ENCODE data around the gene DOC2A. TPM values are rescaled to one million over a fixed set of nuclear protein-coding genes. Genes with fewer than 3 reads are reported as not detected.
"Not testable (repeated sequence)": the region's sequence is repeated elsewhere in the genome, so short reads cannot be mapped to it uniquely, and the experiment has no call there.

DOC2A gene
- total RNA-seq, 1 donor from 2014 or later, result 0.38 TPM

DNA sequence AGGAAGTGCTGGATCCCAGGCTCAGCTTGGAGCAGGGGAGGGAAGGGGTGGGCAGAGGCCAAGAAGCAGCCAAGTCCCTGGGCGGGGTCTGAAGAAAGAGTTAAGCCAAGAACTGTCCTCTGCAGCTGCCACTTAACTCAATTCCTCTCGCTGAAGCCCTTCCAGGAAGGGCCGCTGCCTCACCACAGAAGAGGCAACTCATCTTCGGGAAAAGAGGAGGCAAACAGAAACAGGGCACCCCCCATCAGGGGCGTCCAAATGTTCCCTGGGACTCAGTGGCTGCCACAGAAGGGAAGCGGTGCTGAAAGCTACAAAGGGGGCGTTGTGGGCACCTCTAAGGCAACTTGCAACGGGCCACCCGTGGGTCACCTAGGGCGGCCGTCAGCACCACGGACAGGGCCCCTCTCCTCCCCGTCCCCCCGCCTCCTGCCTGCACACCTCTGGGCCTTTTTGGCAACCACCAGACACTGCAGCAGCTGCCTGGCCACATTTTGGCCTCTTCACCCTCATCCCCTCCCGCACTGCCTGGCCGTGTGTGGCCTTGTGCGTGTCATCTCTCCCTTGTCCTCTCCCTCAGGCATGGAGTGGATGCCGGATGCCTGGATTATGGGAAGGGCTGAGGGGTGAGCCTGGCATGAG lies 17.7 kb upstream of the DOC2A start:
- intact Hi-C loops (cut with DNase I), result no loop called here
- DNase-seq (ENCODE audit: low spot score), result no peak

DNA sequence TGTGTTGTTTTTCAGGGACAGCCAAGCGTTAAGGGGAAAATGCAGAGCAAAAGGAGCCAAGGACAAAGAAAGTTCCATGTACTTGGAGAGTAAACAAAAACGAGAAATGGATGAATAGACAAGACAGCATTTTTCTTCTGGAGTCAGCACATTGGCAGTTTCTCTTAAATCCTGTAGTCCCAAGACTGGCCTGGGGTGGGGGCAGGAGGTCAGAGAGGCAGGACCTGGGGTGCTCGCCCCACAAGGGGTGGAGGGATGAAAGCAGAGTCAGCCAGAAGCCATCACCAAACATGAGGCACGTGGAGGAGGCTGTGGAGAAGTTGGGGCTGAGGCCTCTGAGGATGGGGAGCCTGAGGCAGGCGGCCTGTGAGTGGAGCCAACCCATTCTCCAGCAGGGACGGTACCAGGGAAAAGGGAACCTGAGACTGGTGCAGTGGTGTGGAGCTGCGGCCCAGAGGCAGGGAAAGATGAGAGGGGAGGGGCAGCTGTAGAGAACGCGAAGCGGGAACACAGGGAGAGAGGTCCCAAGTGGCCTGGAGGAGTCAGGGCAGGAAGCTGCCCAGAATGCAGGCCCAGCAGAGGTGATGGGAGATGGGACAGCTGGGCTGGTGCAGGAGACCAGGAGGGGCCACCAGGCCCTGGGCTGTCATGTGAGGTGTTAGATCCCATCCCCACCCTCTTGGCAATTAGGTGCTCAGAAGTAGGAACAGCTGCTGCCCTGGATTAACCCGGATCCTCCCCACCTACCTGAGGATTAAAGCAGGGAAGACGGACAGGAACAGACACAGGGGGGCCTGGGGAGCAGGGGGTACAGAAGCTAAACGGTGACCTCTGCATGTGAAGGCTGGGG lies 17.0 kb upstream of the DOC2A start:
- intact Hi-C loops (cut with DNase I), result no loop called here
- DNase-seq (ENCODE audit: low spot score), result no peak

DNA sequence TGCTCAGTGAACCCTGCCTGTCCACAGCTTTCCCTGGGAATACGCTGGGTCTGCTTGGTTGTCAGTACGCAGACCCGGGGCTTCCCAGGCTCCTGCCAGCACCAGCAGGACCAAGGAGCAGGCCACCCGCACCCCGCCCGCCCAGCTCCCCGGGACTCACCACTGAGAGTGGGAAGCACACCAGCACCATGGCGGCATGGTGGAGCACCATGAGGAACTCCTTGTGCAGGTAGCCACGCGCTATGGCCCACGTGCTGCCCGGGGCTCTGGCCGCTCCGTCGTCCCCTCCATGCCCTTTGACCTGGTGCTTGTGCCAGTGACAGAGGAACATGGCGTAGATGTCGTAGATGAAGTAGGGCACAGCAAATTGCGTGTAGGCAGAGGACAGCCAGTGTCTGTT lies 15.6 kb upstream of the DOC2A start:
- intact Hi-C loops (cut with DNase I), result no loop called here
- DNase-seq (ENCODE audit: low spot score), result no peak

DNA sequence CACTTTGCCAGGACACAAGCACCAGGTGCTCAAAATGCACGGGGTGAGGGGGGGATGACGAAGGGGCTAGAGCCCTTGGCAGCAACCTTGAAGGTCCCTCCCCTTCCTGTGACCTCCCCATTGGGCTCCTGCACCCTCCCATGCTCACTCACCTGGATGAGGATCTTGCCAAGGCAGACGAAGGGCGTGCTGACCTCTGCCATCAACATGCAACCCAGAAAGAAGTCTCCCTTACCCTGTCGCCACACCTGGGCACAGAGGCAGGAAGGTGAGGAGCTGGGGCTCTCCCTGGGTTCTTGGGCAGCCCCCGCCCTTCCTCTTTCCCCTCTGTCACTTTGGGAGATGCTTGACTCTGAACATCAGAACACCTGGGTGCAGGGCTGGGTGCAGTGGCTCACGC lies 14.7 kb upstream of the DOC2A start:
- intact Hi-C loops (cut with DNase I), result no loop called here
- no peak for DNase-seq (ENCODE audit: low spot score)

DNA sequence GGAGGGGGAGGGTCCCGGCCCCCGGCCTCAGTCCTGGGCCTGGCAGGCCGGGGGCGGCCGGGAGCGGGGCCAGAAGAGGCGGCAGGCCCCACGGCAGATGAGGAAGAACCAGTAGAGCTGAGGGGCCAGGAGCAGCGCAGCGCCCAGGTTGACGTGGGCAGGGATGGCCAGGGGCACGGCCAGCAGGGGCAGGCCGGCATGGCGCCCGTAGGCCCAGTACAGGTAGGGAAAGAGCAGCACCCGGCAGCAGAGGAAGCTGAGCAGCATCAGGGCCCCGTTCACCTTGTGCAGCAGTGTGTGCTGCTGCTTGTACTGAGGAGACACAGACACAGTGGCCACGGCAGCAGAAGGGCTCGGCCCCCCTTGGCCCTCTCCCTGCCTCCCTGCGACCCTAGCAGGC lies 14.3 kb upstream of the DOC2A start:
- intact Hi-C loops (cut with DNase I), result no loop called here
- DNase-seq (ENCODE audit: low spot score), result no peak

DNA sequence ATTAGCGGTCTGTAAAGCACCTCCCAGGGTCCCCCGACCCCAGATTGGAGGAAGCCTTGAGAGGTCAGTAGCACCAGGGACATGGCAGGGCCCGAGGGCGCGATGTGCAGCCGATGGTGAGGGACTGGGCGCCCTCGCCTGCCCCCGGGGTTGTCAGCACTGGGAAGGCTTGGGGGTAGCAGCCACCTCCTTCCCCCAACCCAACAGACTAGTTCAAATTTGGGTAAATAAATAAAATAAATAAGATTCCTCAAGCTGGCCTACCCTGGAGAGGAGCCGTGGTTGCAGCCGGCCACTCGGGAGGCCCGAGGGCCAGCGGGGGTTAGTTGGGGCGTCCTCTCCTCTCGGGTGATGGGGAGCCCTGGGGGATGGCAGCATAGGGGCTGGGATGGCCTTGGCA lies 13.6 kb upstream of the DOC2A start:
- intact Hi-C loops (cut with DNase I), result loop anchor here (5.0 kb wide), 1 partner anchor 322 kb away; no protein-coding TSS in a partner anchor
- DNase-seq (ENCODE audit: low spot score), result no peak

DNA sequence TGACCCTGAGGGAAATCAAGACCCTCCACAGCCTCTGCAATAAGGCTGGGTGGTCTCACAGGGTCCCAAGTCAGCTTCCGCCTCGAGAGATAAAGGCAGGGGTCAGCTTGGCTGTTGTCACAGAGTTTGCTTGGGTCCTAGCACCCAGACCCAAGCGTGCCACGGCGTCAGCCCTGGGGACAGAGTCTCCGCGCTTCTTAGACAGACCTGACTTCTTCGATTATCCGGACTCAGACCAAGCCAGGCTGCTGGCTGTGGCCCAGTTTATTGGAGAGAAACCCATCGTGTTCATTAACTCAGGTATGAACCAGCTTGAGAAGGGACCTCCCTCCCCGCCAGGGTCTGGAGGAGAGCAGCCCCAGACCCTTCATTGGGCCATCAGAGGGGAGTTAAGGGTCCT lies 12.8 kb upstream of the DOC2A start:
- DNase-seq (ENCODE audit: low spot score), result no peak
- intact Hi-C loops (cut with DNase I), result loop anchor here (5.0 kb wide), 1 partner anchor 321 kb away; no protein-coding TSS in a partner anchor

DNA sequence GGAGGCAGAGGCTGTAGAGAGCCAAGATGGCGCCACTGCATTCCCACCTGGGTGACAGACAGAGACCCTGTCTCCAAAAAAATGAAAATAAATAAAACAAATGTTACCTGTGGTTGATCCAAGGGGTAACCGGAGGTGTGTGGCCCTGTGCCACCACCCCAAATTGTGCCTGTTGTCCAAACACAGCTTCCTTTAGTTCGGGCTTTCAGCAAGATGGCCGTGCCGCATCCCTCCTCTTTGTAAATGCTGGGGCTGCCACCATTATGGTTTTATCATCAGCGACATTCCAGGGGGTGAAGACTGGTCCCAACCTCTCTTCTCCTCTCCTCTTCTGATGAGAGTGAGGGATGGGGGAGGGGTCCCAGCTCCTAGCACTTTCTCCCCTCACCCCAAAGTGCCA lies 12.1 kb upstream of the DOC2A start, which contains the start of gene C16orf92:
Gene C16orf92, plus strand, starts transcription at position 312 of the 400 bp plus-strand sequence. CDS start 143 bp downstream, outside the sequence.
- intact Hi-C loops (cut with DNase I), result loop anchor here (5.0 kb wide), 1 partner anchor 321 kb away; no protein-coding TSS in a partner anchor
- DNase-seq (ENCODE audit: low spot score), result no peak

DNA sequence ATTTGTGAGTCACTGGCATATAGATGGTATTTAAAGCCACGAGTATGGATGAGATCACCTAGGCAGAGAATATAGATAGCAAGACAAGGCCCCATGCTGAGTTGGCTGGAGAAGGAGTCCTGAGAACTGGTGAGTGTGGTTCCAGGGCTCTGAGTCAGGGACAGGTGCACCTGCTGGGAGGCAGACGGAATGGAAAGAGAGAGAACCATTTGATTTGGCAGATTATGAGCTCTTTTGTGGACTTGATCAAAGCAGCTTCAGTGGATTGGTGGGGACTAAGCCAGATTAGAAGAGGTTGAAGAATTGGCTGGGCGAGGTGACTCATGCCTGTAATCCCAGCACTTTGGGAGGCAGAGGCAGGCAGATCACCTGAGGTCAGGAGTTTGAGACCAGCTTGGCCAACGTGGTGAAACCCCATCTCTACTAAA lies 7.9 kb upstream of the DOC2A start:
- DNase-seq (ENCODE audit: low spot score), result no peak
- intact Hi-C loops (cut with DNase I), result no loop called here

DNA sequence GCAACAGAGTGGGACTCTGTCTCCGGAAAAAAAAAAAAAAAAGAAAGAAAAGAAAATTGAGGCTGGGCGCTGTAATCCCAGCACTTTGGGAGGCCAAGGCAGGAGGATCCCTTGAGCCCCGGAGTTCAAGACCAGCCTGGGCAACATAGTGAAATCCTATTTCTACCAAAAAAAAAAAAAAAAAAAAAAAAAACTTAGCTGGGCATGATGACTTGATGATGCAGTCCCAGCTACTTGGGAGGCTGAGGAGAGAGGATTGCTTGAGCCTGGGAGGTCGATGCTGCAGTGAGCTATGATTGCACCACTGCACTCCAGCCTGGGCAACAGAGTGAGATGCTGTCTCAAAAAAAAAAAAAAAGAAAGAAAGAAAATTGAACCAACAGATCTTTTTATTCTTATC lies 7.1 kb upstream of the DOC2A start:
- intact Hi-C loops (cut with DNase I); DNase-seq (ENCODE audit: low spot score): not testable (repeated sequence)

DNA sequence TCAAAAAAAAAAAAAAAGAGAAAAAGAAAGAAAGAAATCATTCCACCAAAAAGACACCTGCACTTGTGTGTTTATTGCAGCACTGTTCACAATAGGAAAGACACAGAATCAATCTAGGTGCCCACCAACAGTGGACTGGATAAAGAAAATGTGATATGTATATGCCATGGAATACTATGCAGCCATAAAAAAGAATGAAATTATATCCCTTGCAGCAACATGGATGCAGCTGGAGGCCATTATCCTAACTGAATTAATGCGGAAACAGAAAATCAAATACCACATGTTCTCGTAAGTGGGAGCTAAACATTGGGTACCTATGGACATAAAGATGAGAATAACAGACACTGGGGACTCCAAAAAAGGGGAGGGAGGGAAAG lies 6.4 kb upstream of the DOC2A start:
- no peak for DNase-seq (ENCODE audit: low spot score)
- intact Hi-C loops (cut with DNase I), result no loop called here

DNA sequence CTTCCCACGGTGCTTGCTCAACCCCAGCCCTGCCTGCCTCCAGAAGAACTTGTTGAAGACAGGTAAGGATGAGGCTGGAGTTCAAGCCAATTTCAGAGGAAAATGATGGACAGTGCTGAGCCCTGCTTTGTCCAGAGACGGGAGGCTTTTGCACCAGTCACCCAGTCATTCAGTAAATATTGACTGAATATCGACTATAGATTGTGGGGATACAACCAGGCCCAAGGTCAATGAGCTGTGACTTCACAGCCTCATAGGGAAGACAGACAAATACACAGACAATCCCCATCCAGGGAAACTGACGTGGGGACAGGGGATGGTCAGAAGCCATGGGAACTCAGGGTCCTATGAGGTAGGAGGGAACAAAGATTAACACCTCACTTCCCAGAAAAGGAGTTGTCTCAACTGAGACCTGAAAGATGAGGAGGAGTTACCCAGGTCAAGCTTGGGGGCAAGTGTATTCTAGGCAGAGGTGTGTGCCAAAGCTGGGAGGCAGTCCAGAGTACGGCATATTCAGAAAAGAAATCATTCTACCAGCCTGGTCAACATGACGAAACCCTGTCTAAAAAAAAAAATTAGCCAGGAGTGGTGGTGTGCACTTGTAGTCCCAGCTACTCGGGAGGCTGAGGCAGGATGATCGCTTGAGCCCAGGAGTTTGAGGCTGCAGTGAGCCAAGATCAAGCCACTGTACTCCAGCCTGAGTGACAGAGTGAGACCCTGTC lies 5.9 kb upstream of the DOC2A start:
- intact Hi-C loops (cut with DNase I), result no loop called here
- no peak for DNase-seq (ENCODE audit: low spot score)

DNA sequence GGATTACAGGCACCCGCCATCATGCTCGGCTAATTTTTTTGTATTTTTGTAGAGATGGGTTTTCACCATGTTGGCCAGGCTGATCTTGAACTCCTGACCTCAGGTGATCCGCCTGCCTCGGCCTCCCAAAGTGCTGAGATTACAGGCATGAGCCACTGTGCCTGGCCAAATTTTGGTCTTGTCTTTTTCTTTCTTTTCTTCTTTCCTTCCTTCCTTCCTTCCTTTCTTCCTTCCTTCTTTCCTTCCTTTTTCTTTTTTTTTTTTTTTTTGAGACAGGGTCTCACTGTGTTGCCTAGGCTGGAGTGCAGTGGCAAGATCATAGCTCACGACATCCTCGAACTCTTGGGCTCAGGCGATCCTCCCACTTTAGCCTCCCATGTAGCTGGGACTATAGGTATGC lies 4.6 kb upstream of the DOC2A start:
- DNase-seq (ENCODE audit: low spot score); intact Hi-C loops (cut with DNase I): not testable (repeated sequence)

DNA sequence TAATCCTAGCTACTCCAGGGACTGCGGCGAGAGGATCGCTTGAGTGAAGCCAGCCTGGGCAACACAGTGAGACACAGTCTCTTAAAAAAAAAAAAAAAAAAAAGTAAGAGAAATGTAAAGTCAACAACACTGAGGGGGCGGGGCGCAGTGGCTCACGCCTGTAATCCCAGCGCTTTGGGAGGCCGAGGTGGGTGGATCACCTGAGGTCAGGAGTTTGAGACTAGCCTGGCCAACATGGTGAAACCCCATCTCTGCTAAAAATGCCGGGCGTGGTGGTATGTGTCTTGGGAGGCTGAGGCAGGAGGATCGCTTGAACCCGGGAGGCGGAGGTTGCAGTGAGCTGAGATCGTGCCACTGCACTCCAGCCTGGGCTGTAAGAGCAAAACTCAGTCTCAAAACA lies 1.8 kb upstream of the DOC2A start:
- intact Hi-C loops (cut with DNase I), result not testable (repeated sequence)

DNA sequence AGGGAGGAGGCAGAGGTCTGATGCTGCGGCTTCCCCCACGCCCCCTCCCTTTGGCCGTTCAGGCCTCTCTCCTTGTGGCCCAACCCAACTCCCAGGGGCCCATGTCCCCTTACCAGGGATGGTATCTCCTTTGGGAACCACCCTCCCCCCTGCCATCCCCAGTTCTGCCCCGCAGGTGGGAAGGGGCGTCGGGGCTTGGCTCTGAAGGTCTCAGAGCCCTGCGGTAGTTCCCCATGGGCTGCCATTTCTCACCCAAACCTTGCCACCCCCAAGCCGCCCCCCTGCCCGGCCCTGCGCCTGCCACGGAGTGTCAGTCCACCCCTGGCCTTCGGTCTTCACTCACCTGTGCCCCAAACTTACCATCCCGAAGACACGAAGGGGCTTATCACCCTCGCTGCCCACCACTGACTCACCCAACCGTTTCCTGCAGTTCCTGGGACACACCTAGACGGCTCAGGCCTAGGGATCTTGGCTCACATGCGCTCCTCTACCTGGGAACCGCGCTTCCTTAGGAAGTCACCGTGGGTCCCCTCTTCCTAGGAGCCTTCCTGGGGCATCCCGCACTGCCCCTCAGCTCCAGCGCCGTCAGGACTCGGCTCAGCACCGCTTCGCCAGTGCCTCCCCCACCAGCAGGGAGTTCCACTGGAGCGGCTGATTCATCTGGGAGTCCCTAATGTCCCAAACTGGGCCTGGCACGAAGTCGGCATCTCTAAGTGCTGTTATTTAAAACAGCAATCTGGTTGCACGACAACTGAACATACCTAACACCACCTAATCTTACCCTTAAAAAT lies 1.1 kb upstream of the DOC2A start:
- intact Hi-C loops (cut with DNase I), result no loop called here

More for the DNA sequence above, 1.8 kb upstream of the DOC2A start:
- not testable (repeated sequence) for DNase-seq (ENCODE audit: low spot score)

DNA sequence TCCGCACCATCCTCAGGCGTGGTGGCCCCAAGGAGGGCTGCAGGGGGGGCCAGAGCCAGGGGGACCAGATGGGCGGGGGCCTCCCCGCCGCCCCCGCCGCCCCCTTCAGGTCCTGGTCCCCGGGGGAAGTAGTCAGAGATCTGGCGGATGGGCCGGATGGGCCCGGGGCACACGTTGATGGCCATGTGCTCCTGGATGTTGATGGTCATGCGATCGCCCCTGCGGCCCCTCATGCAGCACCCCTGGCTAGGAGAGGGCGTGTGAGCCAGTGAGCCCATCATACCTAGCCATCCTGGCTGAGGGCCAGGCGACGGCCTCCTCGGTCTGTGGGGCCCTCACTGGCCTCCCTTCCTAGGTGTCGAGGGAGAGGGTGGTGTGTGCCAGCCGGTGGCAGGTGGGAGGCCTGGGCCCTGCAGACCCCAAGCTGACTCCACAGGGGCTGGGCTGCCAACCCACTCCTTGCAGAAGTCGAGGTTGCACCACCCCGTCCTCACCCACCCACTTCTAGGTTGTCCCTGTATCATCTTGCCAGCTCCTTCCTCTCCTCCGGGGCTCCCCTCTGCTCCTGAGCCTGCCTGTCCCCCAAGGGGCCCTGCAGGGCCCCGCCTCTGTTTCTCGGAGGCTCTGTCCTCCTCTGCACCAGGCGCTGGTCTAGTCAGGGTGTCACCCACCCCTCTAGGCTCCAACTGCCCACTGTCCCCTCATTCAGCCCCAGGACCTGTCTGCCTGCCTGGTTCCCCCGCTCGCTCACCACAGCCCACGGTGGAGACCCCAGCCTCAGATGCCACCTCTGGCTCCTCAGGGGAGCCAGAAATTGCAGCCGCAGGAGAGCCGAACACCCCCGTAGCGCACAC lies 610 bp downstream of the DOC2A start:
- intact Hi-C loops (cut with DNase I), result no loop called here
- DNase-seq (ENCODE audit: low spot score), result no peak

More for the DNA sequence above, 1.1 kb upstream of the DOC2A start:
- no peak for DNase-seq (ENCODE audit: low spot score)

DNA sequence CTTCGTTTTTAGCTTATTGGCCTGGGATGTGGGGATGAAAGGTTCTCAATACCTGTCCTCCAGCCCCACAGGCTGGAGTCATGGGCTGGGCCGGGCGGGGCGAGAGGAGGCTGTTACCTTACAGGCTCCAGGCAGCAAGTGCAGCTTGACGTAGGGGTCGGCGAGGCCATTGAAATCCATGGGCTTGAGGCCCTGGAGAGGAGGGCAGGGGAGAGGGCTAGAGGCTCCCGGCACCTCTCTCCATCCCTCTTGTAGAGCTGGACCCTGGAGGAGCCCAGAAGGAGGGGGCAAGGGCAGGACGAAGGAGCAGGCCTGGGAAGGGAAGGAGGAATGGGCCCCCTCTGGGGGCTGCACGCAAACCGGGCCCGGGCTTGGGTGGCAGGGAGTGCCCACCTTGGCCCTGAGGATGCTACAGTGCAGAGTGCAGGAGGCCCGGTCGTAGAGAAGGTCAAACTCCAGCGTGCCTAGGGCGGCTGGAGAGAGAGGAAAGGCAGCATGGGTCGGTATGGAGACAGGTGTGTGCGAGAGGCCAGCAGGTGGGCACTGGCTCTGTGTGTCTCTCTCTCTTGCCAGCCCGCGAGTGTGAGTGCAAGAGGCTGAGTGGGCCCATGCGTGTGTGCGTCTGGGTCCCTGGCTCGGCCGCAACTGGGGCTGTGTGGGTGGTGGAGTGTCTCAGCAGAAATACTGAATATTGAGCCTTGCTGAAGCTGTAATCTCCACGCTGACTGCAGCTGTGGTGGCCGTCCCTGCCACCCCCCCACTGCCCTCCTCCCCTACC lies 1.6 kb downstream of the DOC2A start:
- intact Hi-C loops (cut with DNase I), result no loop called here
- no peak for DNase-seq (ENCODE audit: low spot score)

DNA sequence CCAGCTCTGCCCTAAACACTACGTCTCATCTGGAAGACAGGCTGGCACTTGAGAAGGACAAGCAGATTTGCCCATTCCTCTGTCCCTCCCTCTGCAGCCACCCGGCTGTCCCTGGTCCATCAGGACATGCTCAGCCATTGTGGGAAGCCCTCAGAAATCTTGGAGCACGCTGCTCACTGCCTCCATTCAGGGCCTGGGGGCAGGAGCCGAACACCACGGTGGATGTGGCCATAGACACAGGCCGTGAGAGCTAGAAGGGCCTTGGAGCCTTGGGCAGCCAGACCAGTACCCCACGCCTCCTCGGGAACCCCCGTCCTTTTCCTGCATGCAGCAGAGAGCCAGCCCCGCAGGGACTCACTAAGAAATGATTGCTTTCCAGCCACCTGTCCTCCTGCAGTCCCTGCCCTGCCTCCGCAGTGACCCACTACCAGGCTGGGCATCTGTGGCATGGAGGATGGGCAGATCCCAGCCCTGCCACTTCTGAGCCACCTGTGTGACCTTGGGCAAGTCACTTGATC lies 3.4 kb downstream of the DOC2A start:
- intact Hi-C loops (cut with DNase I), result no loop called here
- DNase-seq (ENCODE audit: low spot score), result no peak
